Ovary (tissue), 3 donors: Measurements from ENCODE around the gene GUCY1A1.
"Not testable (repeated sequence)": the region's sequence is repeated elsewhere in the genome, so short reads cannot be mapped to it uniquely, and the experiment has no call there.

Experiments used
- POLR2A ChIP-seq: fragments of 450-650 bp; IDR thresholded peaks from one replicate; pipeline ENCODE4 v1.6.1; 2017; ENCODE audit warnings: antibody characterized with exemption, mild to moderate bottlenecking, moderate library complexity
- TF ChIP-seq, protein P1 (sequence below), 3 donors: fragments of 450-650 bp in 2 of 3; fragments of 200-600 bp in 1 of 3; IDR thresholded peaks; one replicate each; pipeline versions ENCODE4 v1.5.1 to v1.8.0; 2016 to 2022; ENCODE audit warnings: antibody characterized with exemption in 3 of 3, mild to moderate bottlenecking in 1 of 3
- donor health status: DM: no; HTN: no; CAD: no.

DNA sequence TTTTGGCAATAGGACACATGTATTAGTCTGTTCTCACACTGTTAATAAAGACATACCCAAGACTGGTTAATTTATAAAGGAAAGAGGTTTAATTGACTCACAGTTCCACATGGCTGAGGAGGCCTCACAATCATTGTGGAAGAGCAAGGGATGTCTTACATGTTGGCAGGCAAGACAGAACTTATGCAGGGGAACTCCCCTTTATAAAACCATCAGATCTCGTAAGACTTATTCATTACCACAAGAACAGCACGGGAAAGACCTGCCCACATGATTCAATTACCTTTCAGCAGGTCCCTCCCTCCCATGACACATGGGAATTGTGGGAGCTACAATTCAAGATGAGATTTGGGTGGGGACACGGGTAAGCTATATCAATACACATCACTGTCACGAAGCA lies 15.9 kb upstream of the GUCY1A1 start:
- TF ChIP-seq, protein P1, sequence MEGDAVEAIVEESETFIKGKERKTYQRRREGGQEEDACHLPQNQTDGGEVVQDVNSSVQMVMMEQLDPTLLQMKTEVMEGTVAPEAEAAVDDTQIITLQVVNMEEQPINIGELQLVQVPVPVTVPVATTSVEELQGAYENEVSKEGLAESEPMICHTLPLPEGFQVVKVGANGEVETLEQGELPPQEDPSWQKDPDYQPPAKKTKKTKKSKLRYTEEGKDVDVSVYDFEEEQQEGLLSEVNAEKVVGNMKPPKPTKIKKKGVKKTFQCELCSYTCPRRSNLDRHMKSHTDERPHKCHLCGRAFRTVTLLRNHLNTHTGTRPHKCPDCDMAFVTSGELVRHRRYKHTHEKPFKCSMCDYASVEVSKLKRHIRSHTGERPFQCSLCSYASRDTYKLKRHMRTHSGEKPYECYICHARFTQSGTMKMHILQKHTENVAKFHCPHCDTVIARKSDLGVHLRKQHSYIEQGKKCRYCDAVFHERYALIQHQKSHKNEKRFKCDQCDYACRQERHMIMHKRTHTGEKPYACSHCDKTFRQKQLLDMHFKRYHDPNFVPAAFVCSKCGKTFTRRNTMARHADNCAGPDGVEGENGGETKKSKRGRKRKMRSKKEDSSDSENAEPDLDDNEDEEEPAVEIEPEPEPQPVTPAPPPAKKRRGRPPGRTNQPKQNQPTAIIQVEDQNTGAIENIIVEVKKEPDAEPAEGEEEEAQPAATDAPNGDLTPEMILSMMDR (IDR thresholded peaks at IDR 0.05), result not testable (repeated sequence)
- TF ChIP-seq POLR2A, result not testable (repeated sequence)
